Activated naive CD4-positive, alpha-beta T cell treated with anti-CD3 and anti-CD28 coated beads, Interleukin-2, amount 50 U/mL, for 16 hours (primary cell): ENCODE results near the gene GATAD2A.

ENCODE experiments used
- DNase-seq: peaks from one replicate; pipeline ENCODE4 v3.0.0-alpha.2; 2020

GATAD2A gene

DNA sequence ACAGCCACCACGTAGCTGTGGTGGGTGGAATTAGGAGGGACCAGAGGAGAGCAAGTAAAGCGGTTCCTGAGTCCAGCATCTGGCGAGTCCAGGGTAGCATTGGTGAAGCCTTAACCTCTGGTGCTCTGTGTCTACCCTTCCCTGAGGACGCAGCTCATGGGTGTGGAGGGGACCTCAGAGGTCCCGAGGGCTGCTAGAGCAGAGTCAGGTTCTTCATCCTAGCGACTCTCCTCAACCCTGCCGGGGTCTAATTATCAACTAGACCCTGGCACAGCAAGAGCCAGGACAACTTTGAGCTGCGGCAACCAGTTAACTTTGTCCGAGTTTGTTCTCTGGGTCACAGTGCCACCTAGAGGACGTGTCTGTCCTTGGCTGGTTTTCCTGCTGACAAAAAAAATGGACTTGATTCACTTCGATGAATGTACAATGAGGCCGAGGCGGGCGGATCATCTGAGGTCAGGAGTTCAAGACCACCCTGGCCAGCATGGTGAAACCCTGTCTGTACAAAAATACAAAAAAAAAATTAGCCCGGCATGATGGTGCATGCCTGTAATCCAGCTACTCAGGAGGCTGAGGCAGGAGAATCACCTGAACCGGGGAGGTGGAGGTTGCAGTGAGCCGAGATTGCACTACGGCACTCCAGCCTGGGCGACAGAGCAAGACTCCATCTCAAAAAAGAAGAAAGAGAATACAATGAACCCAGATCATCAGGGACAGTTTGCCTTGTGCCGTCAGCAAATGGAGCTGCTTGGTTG is 84.9 kb downstream of the GATAD2A start:
- DNase-seq = peak; percentile 79

DNA sequence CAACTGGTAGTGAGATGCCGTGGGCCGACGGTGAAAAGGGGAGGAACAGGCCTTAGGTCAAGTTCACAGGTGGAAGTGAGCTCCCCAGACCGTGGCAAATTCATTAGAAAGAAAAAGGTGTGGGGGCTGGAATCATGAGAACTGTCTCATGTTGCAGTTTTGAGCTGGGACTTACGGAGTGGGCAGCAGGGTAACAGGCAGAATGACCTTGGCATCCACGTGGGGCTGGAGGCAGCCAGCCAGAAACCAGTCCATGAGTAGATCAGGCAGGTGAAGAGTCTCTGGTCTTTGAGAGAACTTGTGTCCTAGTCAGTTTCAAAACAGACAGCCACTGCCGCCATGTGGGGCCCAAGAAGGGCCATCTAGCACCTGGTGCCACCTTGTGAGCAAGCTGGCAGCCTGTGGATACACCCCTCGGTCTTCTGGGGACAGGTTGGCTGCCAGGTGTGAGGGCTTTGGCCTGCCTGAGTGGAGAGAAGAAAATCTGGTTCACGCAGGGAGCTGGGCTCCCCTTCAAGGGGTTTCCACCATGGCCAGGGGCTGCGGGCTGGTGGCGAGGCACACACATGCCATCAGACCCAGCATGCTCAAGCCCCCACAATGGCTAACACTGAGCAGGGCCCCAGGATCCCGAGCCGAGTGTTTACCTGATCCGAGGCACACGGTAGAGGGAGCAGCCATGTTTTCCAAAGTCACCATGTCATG is 86.0 kb downstream of the GATAD2A start:
- no peak for DNase-seq

DNA sequence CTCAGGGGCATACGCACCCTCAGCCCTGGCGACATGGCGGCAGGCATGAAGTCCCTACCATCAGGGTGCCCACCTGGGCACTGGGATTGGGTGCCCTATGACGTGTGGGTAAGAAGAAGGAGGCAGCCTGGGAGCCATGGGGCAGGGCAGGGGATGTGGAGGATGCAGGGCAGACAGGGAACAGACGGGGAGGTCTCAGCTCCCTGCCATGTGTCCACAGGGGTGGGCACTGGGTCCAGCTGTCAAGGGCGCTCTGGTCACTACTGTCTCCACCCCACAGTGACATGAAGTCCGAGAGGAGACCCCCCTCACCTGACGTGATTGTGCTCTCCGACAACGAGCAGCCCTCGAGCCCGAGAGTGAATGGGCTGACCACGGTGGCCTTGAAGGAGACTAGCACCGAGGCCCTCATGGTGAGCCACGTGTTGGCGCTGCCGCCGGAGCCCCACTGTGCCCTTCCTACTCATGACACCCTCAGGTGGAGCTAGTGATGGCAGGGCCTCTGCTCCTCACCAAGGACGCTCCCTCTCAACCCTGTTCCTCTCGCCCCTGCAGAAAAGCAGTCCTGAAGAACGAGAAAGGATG is 86.6 kb downstream of the GATAD2A start:
- DNase-seq = no peak

DNA sequence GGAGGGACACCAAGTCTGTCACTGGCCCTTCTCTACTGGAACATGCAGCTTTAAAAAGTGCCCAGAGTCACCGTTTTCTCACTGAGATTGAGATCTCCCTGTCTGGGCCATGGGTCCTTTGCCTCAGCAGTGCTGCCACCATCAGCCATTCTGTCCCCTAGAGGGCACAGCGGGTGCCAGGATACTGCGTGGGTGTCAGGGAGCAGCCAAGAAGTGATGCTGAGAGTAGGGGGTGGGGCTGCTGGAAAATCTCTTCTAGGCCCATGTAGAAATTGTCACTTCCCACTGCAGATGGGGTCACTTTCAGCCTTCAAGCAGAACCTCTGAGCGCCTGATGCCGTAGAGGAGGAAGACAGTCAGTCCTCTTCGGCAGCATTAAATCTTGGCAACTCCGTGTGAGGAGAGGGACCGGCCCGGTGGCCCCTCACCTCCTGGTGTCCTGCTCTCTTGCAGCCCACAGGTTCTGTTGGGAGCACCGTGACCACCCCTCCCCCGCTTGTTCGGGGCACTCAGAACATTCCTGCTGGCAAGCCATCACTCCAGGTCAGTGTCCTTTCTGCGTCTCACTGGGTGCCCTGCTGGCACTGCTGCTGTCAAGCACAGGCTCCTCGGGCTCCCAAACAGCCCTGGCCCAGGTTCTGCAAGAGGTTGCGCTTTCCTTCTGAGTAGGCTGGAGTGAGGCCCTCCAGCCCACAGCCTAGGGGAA is 88.5 kb downstream of the GATAD2A start:
- DNase-seq = no peak

DNA sequence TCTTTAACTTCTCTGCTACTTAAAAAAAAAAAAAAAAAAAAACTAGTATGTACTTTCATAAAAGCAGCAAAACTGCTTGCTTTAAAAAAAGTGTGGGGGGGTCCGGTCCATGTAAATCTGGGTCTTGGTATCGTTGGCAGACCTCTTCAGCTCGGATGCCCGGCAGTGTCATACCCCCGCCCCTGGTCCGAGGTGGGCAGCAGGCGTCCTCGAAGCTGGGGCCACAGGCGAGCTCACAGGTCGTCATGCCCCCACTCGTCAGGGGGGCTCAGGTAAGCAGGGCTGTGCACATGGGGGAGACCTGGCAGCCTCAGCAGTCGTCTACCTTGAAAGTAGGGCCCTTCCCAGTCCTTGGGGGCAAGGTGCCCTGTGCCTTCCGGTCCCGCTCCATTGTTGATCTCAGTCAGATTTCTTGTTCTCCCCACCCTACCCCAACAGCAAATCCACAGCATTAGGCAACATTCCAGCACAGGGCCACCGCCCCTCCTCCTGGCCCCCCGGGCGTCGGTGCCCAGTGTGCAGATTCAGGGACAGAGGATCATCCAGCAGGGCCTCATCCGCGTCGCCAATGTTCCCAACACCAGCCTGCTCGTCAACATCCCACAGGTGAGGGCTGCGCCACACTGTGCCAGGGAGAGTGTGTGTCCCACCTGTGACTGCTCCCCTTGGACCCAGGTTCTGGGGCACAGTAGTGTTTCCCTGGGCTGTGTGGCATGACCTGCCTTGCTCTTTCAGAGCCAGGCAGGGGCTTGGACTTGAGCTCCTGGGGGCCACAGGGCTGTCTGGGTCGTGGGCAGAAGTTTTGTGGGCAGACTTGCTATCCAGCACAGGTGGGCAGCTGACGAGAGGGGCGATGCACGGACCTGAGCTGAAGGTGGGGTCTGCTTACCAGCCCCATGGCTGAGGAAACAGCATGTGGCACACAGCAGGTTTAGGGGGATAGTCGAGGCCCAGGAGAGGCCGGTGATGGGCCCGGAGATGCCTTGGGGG is 90.4 kb downstream of the GATAD2A start:
- no peak for DNase-seq

DNA sequence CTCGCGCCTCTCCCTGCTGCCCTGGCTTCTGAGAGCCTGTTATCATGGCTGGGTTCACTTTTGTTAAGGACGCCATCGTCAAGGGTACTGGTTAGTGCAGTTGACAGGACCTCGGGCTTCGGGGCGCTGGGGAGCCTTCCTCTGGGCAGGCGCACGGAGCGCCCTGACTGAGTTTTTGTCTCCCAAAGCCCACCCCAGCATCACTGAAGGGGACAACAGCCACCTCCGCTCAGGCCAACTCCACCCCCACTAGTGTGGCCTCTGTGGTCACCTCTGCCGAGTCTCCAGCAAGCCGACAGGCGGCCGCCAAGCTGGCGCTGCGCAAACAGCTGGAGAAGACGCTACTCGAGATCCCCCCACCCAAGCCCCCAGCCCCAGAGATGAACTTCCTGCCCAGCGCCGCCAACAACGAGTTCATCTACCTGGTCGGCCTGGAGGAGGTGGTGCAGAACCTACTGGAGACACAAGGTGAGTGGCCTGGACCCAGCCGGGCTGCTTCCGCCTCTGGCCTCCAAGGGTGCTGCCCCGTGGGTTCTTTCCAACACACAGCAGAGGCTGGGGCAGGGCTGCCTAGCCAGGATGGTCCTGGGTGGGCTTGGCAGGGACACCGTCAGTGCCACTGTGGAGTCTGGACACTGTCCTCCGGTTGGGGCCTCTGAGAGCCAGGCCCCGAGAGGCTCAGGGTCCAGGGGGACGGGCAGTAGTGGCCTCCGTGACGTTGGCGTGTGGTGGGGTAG is 92.9 kb downstream of the GATAD2A start:
- DNase-seq = no peak

DNA sequence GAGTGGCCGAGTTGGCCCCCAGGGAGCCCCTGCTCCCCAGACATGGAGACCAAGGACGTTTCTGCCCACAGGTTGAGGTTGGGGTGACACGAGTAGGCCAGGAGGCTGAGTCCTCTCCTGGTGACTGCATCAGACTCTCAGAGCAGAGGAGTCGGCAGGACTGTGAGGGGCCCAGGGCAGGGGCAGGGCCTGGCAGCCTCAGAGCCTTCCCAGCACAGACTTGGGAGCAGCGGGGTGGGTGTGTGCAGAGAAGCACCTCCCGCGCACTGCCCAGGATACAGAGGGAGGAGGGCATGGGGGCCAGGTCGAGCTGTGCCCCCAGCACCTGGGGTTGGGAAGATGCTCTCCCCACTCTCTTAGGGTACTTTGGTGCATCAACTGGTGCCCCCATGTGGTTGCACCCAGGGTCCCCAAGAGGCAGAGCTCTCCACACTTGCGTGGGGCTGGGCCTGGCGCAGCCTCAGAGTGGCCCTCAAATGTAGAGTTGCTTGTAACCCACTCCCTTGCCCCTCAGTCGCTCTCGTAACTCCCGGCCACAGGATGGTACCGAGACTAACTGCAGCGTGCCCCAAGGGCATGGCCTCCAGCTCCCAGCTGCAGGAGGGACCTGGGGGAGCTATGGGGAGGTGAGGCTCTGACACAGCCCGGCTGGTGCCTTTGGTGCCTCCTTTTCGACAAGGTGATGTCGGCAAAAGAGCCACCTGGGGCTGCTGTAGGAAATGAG is 94.0 kb downstream of the GATAD2A start:
- no peak for DNase-seq

DNA sequence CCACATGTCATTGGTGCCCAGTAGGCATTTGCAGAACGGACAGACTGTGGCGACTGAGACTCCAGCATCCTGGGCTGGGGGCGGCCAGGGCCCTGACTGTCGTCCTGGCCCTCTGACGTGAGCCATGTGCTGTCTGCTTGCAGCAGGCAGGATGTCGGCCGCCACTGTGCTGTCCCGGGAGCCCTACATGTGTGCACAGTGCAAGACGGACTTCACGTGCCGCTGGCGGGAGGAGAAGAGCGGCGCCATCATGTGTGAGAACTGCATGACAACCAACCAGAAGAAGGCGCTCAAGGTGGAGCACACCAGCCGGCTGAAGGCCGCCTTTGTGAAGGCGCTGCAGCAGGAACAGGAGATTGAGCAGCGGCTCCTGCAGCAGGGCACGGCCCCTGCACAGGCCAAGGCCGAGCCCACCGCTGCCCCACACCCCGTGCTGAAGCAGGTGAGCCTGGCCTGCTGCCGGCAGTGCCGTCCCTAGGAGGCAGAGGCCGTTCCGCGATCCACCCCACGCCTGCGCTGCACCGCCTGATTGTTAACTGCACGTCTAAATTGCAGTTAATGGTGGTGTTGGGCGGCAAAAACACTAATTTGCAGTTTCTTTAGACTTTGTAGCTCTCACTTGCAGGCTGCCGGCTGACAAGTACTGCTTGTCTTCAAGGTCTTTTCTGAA is 95.6 kb downstream of the GATAD2A start:
- no peak for DNase-seq

DNA sequence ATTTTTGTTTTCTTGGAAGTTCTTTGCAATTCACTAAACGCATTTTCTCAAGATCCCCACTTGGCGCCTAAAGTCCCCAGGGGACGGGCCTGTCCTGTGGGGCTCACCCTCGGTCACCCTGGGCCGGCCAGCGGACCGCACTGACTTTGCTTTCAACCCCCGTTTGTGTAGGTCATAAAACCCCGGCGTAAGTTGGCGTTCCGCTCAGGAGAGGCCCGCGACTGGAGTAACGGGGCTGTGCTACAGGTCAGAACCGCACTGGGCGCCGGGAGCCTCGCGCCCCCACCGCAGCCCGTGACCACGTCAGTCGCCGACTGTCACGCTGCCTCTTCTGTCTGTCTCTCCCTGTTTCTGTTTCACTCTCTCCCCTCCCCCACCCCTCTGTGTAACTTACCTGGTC is 96.3 kb downstream of the GATAD2A start:
- DNase-seq = no peak

DNA sequence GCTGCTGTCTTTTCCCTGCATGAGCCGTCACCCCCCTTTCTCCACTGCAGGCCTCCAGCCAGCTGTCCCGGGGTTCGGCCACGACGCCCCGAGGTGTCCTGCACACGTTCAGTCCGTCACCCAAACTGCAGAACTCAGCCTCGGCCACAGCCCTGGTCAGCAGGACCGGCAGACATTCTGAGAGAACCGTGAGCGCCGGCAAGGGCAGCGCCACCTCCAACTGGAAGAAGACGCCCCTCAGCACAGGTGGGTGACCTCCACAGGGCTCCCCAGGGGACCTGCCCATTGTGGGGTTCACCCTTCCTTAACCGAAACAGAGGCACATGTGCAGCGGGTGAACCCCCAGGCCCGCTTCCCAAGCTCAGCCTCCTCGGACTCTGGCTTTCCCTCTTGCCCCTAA is 96.8 kb downstream of the GATAD2A start:
- DNase-seq = no peak

DNA sequence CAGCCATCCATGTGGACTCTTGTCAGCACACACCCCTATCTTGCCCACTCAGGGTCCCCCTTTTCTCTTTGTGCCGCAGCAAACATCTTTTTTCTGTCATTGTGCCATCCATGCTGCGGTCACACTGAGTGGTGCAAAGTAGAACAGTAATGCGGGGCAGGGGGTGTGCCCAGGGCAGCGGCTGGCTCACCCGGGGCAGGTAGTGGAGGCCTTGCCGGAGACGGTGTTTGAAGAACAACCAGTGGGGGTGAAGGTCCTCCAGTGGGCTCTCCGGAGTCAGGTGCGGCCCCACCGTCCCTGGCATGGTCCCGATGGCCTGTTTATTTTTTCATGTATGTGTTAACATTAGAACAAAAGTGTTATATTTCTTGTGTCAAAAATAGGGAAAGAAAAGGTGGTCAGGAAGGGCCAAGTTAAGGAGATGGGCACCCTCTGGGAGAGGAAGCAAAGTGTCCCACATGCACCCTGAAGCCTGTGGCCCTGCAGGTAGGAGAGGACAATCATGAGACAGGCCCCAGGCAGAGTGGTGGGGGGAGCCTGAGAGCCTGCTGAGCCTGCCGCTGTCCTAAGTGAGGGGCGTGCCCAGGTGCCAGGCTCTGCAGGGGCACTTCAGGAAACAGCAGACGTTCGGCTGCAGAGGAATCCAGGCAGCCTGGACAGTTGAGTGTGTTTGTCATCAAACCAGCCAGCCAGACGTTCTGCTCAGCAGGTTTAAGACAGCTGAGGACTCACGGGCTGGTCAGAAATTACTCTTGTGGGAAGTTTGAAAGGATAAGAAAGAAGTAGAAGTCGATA is 97.5 kb downstream of the GATAD2A start:
- no peak for DNase-seq

DNA sequence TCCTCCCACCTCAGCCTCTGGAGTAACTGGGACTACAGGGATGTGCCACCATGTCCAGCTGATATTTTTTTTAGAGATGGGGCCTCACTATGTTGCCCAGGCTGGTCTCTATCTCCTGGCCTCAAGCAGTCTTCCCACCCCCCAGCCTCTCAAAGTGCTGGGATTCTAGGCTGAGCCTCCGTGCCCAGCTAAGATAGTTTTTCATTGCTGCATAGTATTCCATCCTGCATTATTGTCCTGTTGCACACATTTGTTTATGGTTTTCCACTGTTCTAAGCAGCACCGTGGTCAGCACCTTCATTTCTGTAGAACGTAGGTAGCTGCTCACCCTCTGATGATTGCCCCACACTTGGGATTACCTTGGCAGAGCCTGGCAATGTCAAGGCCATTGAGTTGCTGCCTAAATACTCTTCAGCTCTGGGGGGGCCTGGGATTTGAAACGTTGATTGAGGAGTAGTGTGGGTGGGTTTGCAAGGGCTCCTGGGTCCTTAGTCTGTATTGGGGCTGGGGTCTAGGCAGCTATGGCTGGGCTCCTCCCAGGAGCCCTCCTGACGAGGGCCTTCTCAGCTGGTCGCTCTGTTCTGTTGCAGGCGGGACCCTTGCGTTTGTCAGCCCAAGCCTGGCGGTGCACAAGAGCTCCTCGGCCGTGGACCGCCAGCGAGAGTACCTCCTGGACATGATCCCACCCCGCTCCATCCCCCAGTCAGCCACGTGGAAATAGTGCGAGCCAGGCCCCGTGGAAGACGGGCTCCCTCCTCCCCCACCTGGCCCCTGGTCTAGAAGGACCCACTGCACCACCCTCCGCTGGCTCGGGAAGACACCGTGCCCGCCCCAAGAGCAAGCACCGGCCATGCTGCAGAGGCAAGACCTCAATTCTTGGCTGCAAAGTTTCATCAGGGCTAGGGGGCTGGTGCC is 99.5 kb downstream of the GATAD2A start:
- DNase-seq = no peak

DNA sequence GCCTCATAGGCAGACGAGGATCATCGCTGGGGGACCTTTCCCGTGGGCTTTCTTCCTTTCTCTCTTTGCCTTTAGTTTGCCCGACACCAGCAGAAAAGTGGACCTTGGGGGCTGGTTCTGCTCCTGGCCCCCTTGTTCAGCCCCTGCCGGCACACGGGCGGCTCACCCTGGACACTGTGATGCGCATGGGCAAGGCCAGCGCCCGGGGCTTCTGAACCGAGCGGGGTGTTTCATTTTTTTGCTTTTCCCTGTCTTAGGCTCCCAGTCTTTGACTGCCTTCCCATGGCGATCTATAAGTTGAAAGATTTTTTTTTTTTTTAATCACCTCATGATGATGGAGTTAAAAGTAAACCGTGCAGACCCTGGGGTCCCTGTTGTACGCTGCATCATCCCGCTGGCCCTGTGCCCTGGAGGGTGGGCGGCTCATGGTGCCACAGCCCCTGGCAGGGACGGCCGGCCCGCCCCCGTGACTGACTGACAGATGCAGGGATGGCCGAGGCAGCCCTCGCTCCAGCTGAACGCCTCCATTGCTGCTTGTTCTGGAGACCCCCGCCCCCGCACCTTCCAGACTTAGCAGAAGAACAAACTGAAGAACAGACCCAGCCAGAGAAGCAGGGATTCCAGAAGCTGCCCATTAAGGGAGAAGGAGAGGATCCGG is 100.3 kb downstream of the GATAD2A start:
- DNase-seq = no peak

DNA sequence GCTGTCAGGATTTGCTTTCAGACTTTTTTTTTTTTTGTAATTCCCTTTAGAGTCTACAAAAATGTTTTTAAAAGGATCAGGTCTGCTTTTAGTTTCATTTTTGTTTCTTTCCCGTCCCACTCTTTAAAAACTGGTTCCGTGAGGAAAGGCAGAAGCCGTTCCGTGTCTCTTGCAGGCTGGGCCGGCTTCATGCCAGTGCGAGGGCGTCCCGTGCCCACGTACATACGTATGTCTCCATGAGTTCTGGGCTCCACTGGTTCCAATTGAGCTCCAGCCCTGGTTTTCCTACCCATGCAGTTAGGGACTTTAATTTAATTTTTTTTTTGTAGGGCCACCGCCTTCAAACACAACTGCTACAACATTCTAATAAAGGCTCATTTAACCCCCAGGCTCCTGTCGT is 101.1 kb downstream of the GATAD2A start:
- no peak for DNase-seq

DNA sequence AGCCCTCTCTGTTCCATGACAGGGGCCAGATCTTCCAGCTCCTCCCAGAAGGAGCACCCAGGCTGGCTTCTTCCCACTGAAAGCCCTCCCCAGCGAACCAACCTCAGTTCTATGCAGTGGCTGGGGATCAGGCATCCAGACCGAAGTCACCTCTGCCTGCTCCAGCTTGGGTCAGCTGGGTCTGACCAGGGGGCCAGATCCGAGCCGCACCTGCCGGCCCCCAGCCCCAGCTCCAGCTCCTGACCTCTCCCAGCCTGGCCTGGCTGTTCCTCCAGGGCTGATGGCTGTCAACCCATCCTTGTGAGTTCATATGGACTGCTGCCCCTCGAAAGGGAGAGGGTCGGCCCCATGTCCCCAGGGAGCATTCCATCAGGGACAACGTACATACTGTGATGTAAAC is 101.9 kb downstream of the GATAD2A start:
- no peak for DNase-seq

DNA sequence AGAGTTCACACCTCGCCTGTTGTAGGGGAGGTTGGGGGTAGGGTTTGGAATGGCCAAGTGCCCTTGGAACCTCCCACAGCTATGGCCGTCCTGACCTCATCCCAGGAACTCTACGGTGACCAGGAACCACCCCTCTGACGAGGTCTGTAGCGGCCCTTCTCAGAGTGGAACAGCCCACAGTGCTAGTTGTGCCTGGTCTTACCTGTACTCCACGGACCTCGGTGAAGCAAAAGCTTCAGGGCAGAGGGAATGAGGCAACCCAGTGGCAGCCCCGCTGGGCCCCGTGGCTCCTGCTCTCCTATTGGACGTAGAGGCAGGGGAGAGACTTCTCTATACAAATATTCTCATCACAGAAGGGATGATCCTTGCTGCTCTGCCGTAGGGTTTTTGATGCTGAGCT is 102.7 kb downstream of the GATAD2A start:
- no peak for DNase-seq

DNA sequence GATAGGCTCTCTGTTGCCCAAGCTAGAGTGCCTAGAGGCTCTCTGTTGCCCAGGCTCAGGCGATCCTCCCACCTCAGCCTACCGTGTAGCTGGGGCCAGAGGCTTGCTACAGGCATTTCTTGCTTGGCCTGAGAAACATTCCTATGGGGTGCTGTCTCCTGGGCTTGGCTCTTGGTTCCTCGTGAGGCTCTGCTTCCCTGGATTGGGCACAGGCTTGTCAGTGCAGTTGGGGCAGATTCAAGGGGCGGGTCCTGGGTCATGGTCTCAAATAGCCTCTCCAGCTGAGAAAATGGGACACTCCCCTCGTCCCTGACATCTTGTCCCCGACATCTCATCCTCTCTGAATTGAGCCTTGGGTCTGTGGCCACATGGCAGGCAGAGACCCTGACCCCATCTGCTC is 105.0 kb downstream of the GATAD2A start:
- no peak for DNase-seq

DNA sequence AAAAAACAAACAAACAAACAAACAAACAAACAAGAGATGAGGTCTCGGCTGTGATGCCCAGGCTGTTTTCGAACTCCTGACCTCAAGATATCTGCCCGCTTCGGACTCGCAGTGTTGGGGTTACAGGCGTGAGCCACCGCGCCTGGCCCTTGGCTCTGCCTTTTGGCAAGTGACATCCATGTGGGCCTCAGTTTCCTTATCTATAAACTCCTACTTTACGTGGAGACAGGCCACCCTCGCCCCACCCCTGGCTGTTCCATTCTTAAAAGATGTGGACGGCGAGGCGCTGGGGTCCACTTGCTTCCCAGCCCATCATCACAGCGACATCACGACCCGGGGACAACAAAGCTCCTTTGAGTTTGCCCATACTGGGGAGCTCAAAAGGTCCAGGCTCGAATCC is 108.2 kb downstream of the GATAD2A start:
- no peak for DNase-seq
